B cell (primary cell): Measurements from ENCODE around the gene TTLL6. TPM values are rescaled to one million over a fixed set of nuclear protein-coding genes. Genes with fewer than 3 reads are reported as not detected.

ENCODE experiments used
- ATAC-seq: fragments of 200-7000 bp; cut with Tn5 transposase; one replicate; pipeline ENCODE4 v1.10.0; 2021; ENCODE audit warnings: low read depth, mild to moderate bottlenecking, moderate number of reproducible peaks, moderate library complexity
- CTCF ChIA-PET: fragments of 350-600 bp; sonication (Branson Sonifier 250); formaldehyde crosslinking; loops from one replicate; lab custom pipeline; 2021; ENCODE audit warnings: antibody characterized with exemption, inconsistent platforms; lab: Charles Lee
- POLR2A ChIA-PET: fragments of 350-600 bp; sonication (Branson Sonifier 250); formaldehyde crosslinking; loops from one replicate; lab custom pipeline; 2021; ENCODE audit warnings: antibody characterized with exemption; lab: Charles Lee
- DNase-seq: peaks from one replicate; pipeline ENCODE4 v3.0.0; 2013
- H2AFZ ChIP-seq: 2 replicates; pipeline ENCODE4 v1.6.1; 2012; ENCODE audit warnings: mild to moderate bottlenecking, low read depth, low read length; ENCODE audit not compliant: insufficient read depth, poor library complexity, severe bottlenecking
- H3K27ac ChIP-seq, 2 donors: 1 replicate in 1 of 2; 2 replicates in 1 of 2; pipeline ENCODE4 v1.5.1; 2012 to 2013; ENCODE audit warnings: low read length in 2 of 2, mild to moderate bottlenecking in 2 of 2, moderate library complexity in 1 of 2
- H3K27me3 ChIP-seq, 4 experiments: fragments of 200-600 bp in 1 of 4; sonication (generic) in 1 of 4; replicated peaks in 1 of 4; 1 replicate in 2 of 4; 2 replicates in 2 of 4; pipeline versions ENCODE4 v1.6.1 to v1.7.0; 2013 to 2016; ENCODE audit warnings: low read length in 3 of 4, mild to moderate bottlenecking in 2 of 4, mixed read lengths in 1 of 4, moderate library complexity in 1 of 4; ENCODE audit not compliant: insufficient read depth in 4 of 4, control insufficient read depth in 3 of 4; ENCODE audit errors: control extremely low read depth in 1 of 4
- H3K36me3 ChIP-seq, 2 experiments: replicated peaks in 1 of 2; 1 replicate in 1 of 2; 2 replicates in 1 of 2; pipeline versions ENCODE4 v1.6.1 to v1.7.1; 2013; ENCODE audit warnings: low read length in 1 of 2; ENCODE audit not compliant: insufficient read depth in 2 of 2, control insufficient read depth in 1 of 2; ENCODE audit errors: control extremely low read depth in 1 of 2, extremely low read depth in 1 of 2
- H3K4me1 ChIP-seq, 2 donors: fragments of 200-600 bp in 1 of 2; sonication (generic) in 1 of 2; 1 replicate in 1 of 2; 2 replicates in 1 of 2; pipeline versions ENCODE4 v1.5.1 to v1.6.1; 2013 to 2017; ENCODE audit warnings: low read length in 2 of 2; ENCODE audit not compliant: control insufficient read depth in 2 of 2, insufficient read depth in 2 of 2
- H3K4me2 ChIP-seq: replicated peaks from 2 replicates; pipeline ENCODE3; 2012; ENCODE audit warnings: mild to moderate bottlenecking, low read depth, low read length; ENCODE audit not compliant: poor library complexity, severe bottlenecking
- H3K4me3 ChIP-seq, 5 experiments: fragments of 200-600 bp in 1 of 5; sonication (generic) in 1 of 5; 1 replicate in 3 of 5; 2 replicates in 2 of 5; pipeline versions ENCODE4 v1.5.1 to v1.7.0; 2011 to 2016; ENCODE audit warnings: low read length in 4 of 5, mild to moderate bottlenecking in 4 of 5, low read depth in 2 of 5, control low read depth in 1 of 5, moderate library complexity in 1 of 5; ENCODE audit not compliant: insufficient read depth in 1 of 5; ENCODE audit errors: control extremely low read depth in 1 of 5, extremely low read depth in 1 of 5
- H3K79me2 ChIP-seq: fragments of 200-600 bp; sonication (generic); one replicate; pipeline ENCODE4 v1.6.0; 2016; ENCODE audit warnings: low read length; ENCODE audit not compliant: control insufficient read depth, insufficient read depth
- H3K9ac ChIP-seq: fragments of 200-600 bp; sonication (generic); 2 replicates; pipeline ENCODE4 v1.6.1; 2017; ENCODE audit warnings: mild to moderate bottlenecking, low read length, moderate library complexity
- H3K9me3 ChIP-seq, 3 donors: one replicate each; pipeline versions ENCODE4 v1.6.1 to v1.7.1; 2013; ENCODE audit warnings: low read length in 2 of 3; ENCODE audit not compliant: control insufficient read depth in 2 of 3, insufficient read depth in 1 of 3; ENCODE audit errors: control extremely low read depth in 1 of 3
- H4K20me1 ChIP-seq: 2 replicates; pipeline ENCODE4 v1.6.0; 2012; ENCODE audit warnings: mild to moderate bottlenecking, low read length; ENCODE audit not compliant: insufficient read depth, control insufficient read depth, poor library complexity, severe bottlenecking
- H3K27ac Mint-ChIP-seq: one replicate; pipeline ENCODE4 v1.8.0; 2021; ENCODE audit warnings: mixed read lengths
- H3K27me3 Mint-ChIP-seq: one replicate; pipeline ENCODE4 v1.8.0; 2021; ENCODE audit warnings: mixed read lengths
- H3K4me1 Mint-ChIP-seq: one replicate; pipeline ENCODE4 v1.8.0; 2021; ENCODE audit warnings: mixed read lengths
- H3K4me3 Mint-ChIP-seq: one replicate; pipeline ENCODE4 v1.8.0; 2021; ENCODE audit warnings: mixed read lengths
- H3K9me3 Mint-ChIP-seq: one replicate; pipeline ENCODE4 v1.8.0; 2022; ENCODE audit warnings: mixed read lengths; ENCODE audit not compliant: insufficient read depth
- CTCF ChIP-seq: fragments of 200-600 bp; IDR thresholded peaks from one replicate; pipeline ENCODE4 v1.8.0; 2022; ENCODE audit warnings: antibody characterized with exemption, mild to moderate bottlenecking
- EZH2 ChIP-seq: IDR thresholded peaks from 2 replicates; pipeline ENCODE4 v1.6.1; 2012; ENCODE audit warnings: borderline replicate concordance, low read depth, mild to moderate bottlenecking, moderate library complexity, low read length; ENCODE audit not compliant: insufficient read depth, poor library complexity, severe bottlenecking
- WGBS: methylation state at CpG from one replicate; pipeline ENCODE4 v1.1.5; 2013; ENCODE audit warnings: missing lambda C conversion rate; ENCODE audit not compliant: insufficient coverage; 5-methylcytosine and 5-hydroxymethylcytosine counted together
- intact Hi-C: fragments of 100-400 bp; cut with micrococcal nuclease; formaldehyde crosslinking; loops from one replicate; pipeline ENCODE4 v1.10.0; 2022
- polyA plus RNA-seq: library from polyadenylated mRNA; depleted of rRNA; stranded (reverse); fragments of >200 nt; gene quantifications from 2 replicates; pipeline ENCODE4 v1.2.3, GENCODE V29; 2012
- total RNA-seq, 2 donors: library from RNA; stranded (reverse); fragments of 120-200 nt in 1 of 2; gene quantifications; 1 replicate in 1 of 2; 2 replicates in 1 of 2; pipeline versions ENCODE4 v1.2.3 to v1.2.4, GENCODE V29; 2013 to 2022

Gene TTLL6
- total and polyA plus RNA-seq, 2 donors (not counting 1 experiment from before 2014, with no cell fraction given), result not detected

- TF ChIP-seq EZH2 (no peak), CTCF (no peak)
- H3K4me3 Mint-ChIP-seq, result no peak overlapping the region
- no peak overlapping the region for H3K9ac ChIP-seq
- H3K9me3 ChIP-seq, result no peaks in the 10 kb centered on the region
- H2AFZ ChIP-seq, result no peak overlapping the region
- no peak overlapping the region for H3K27ac Mint-ChIP-seq
- no peaks in the 10 kb centered on the region for H3K27me3 ChIP-seq
- intact Hi-C loops, result no loop called here
- ChIA-PET CTCF (interaction anchor here (1.2 to 1.3 kb wide), 2 partner anchors 25 to 29 kb away, joined by 3 to 4 read pairs; no protein-coding TSS in a partner anchor), POLR2A (no interaction called here)
- no peak overlapping the region for H3K27ac ChIP-seq
- no peak overlapping the region for H3K4me2 ChIP-seq
- H3K27me3 Mint-ChIP-seq, result no peaks in the 10 kb centered on the region
- peaks cover 2% of the 10 kb centered on the region for H3K4me1 Mint-ChIP-seq
- no peaks in the 10 kb centered on the region for H3K9me3 Mint-ChIP-seq
- ATAC-seq (no peak), DNase-seq (no peak)
- no peaks in the 10 kb centered on the region for H4K20me1 ChIP-seq
- peaks cover 11 to 66% of the 10 kb centered on the region in 2 experiments for H3K36me3 ChIP-seq
- H3K4me3 ChIP-seq, result no peak overlapping the region
- H3K4me1 ChIP-seq, result no peaks in the 10 kb centered on the region
- 86% methylated on average over 5 of the region's 7 CpGs for WGBS
- H3K79me2 ChIP-seq, result no peaks in the 10 kb centered on the region
These were observed 37.9 kb upstream of the TTLL6 start for GRCh38 chr17:48854774-48855476.

- no peak overlapping the region for H3K27ac Mint-ChIP-seq
- H4K20me1 ChIP-seq, result no peaks in the 10 kb centered on the region
- H3K79me2 ChIP-seq, result peaks cover 18% of the 10 kb centered on the region
- intact Hi-C loops, result no loop called here
- ChIA-PET CTCF (interaction anchor here (1.1 to 1.6 kb wide), 2 partner anchors 28 to 35 kb away, joined by 4 to 6 read pairs; no protein-coding TSS in a partner anchor), POLR2A (no interaction called here)
- peaks cover 2% of the 10 kb centered on the region for H3K4me1 Mint-ChIP-seq
- ATAC-seq (no peak), DNase-seq (no peak)
- peaks cover 20 to 84% of the 10 kb centered on the region in 2 experiments for H3K36me3 ChIP-seq
- H3K9me3 ChIP-seq, result no peaks in the 10 kb centered on the region
- no peaks in the 10 kb centered on the region for H3K4me1 ChIP-seq
- H3K27me3 ChIP-seq, result no peaks in the 10 kb centered on the region
- no peak overlapping the region for H2AFZ ChIP-seq
- no peak overlapping the region for H3K9ac ChIP-seq
- H3K4me2 ChIP-seq, result no peak overlapping the region
- WGBS, result no CpG with 5 or more reads among the region's 4 CpGs
- H3K4me3 ChIP-seq, result no peak overlapping the region
- H3K9me3 Mint-ChIP-seq, result no peaks in the 10 kb centered on the region
- no peak overlapping the region for H3K4me3 Mint-ChIP-seq
- H3K27ac ChIP-seq, result no peak overlapping the region
- H3K27me3 Mint-ChIP-seq, result no peaks in the 10 kb centered on the region
- TF ChIP-seq CTCF (no peak), EZH2 (no peak)
These were observed 33.8 kb upstream of the TTLL6 start for GRCh38 chr17:48850792-48851323.
